Naive thymus-derived CD4-positive, alpha-beta T cell (primary cell): ENCODE results near the gene MTX2. TPM values are rescaled to one million over a fixed set of nuclear protein-coding genes. Genes with fewer than 3 reads are reported as not detected.

Experiments
- ATAC-seq: fragments of 150-1000 bp; cut with Tn5 transposase; 2 replicates; pipeline ENCODE4 v1.10.0; 2021; ENCODE audit warnings: mild to moderate bottlenecking, moderate library complexity
- CTCF ChIA-PET: fragments of 350-600 bp; sonication (Branson Sonifier 250); formaldehyde crosslinking; loops from one replicate; lab custom pipeline; 2021; ENCODE audit warnings: antibody characterized with exemption; lab: Charles Lee
- POLR2A ChIA-PET: fragments of 350-600 bp; sonication (Branson Sonifier 250); formaldehyde crosslinking; loops from one replicate; lab custom pipeline; 2021; ENCODE audit warnings: antibody characterized with exemption, inconsistent platforms; lab: Charles Lee
- DNase-seq, 9 donors: peaks; one replicate each; pipeline versions ENCODE4 v3.0.0 to v3.0.0-alpha.2; 2020 to 2022; ENCODE audit warnings: mixed read lengths in 1 of 9
- H3K27ac ChIP-seq: one replicate; pipeline ENCODE4 v1.7.0; 2013; ENCODE audit warnings: mild to moderate bottlenecking, low read depth, low read length, moderate library complexity
- H3K27me3 ChIP-seq, 2 donors: one replicate each; pipeline ENCODE4 v1.7.0; 2013; ENCODE audit warnings: low read length in 2 of 2, mild to moderate bottlenecking in 2 of 2, moderate library complexity in 2 of 2; ENCODE audit not compliant: control insufficient read depth in 2 of 2, insufficient read depth in 2 of 2
- H3K36me3 ChIP-seq, 3 experiments: 1 replicate in 2 of 3; 2 replicates in 1 of 3; pipeline ENCODE4 v1.7.0; 2013; ENCODE audit warnings: low read length in 3 of 3, mild to moderate bottlenecking in 3 of 3, moderate library complexity in 1 of 3; ENCODE audit not compliant: insufficient read depth in 3 of 3, control insufficient read depth in 2 of 3
- H3K4me1 ChIP-seq, 2 donors: one replicate each; pipeline ENCODE4 v1.7.0; 2013; ENCODE audit warnings: low read length in 2 of 2, mild to moderate bottlenecking in 2 of 2, moderate library complexity in 1 of 2; ENCODE audit not compliant: control insufficient read depth in 2 of 2, insufficient read depth in 2 of 2
- H3K4me3 ChIP-seq: 2 replicates; pipeline ENCODE4 v1.7.0; 2013; ENCODE audit warnings: mild to moderate bottlenecking, low read length
- H3K9me3 ChIP-seq, 3 experiments: 1 replicate in 2 of 3; 2 replicates in 1 of 3; pipeline ENCODE4 v1.7.0; 2013; ENCODE audit warnings: low read length in 3 of 3; ENCODE audit not compliant: control insufficient read depth in 2 of 3
- H3K27ac Mint-ChIP-seq, 9 donors: one replicate each; pipeline ENCODE4 v1.8.0; 2020 to 2022; ENCODE audit warnings: mixed read lengths in 9 of 9, mild to moderate bottlenecking in 8 of 9, moderate library complexity in 5 of 9, inconsistent platforms in 2 of 9
- H3K27me3 Mint-ChIP-seq, 5 donors: one replicate each; pipeline ENCODE4 v1.8.0; 2021 to 2022; ENCODE audit warnings: mixed read lengths in 5 of 5, mild to moderate bottlenecking in 1 of 5
- H3K36me3 Mint-ChIP-seq, 5 donors: one replicate each; pipeline ENCODE4 v1.8.0; 2020 to 2022; ENCODE audit warnings: mixed read lengths in 5 of 5, mild to moderate bottlenecking in 3 of 5, inconsistent platforms in 1 of 5
- H3K4me1 Mint-ChIP-seq, 7 donors: one replicate each; pipeline ENCODE4 v1.8.0; 2020 to 2022; ENCODE audit warnings: mixed read lengths in 7 of 7, mild to moderate bottlenecking in 3 of 7, inconsistent platforms in 1 of 7
- H3K4me3 Mint-ChIP-seq, 10 donors: one replicate each; pipeline ENCODE4 v1.8.0; 2020 to 2022; ENCODE audit warnings: mild to moderate bottlenecking in 10 of 10, mixed read lengths in 10 of 10, moderate library complexity in 6 of 10, inconsistent platforms in 2 of 10
- H3K9me3 Mint-ChIP-seq, 11 donors: one replicate each; pipeline ENCODE4 v1.8.0; 2020 to 2022; ENCODE audit warnings: mixed read lengths in 11 of 11, mild to moderate bottlenecking in 4 of 11, inconsistent platforms in 1 of 11, moderate library complexity in 1 of 11
- intact Hi-C, 2 donors: fragments of 100-400 bp; cut with micrococcal nuclease; formaldehyde crosslinking; loops; one replicate each; pipeline ENCODE4 v1.15.1; 2023
- polyA plus RNA-seq, 2 donors: library from polyadenylated mRNA; unstranded; fragments of 300-500 nt; fragmentation: Illumina TruSeq; gene quantifications; one replicate each; pipeline ENCODE4 v1.2.3, GENCODE V29; 2021
- total RNA-seq, 6 experiments: library from RNA in 5 of 6; stranded (reverse) in 5 of 6; gene quantifications; 1 replicate in 5 of 6; 2 replicates in 1 of 6; pipeline ENCODE4 v1.2.3 and lab custom pipeline; 2021 to 2026

Gene MTX2
- total and polyA plus RNA-seq, 7 experiments from 2014 or later: 6.6 to 19.5 (median 9.3) TPM

DNA sequence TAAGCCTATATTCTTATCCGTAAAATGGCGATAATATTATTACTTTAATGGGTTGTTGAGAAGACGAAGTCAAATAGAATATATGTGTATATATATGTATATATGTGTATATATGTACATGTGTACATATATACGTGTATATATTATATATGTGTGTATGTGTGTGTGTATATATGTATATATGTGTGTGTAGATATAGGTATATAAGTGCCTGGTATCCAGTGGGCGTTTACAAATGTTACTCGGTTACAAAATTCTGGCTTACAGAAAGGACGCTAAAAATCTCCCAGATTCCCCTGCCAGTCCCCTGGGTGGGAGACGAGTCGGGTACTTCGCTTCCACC is 295 bp upstream of the MTX2 start:
- peaks cover 0 to 24% (median 12%) of the 10 kb centered on the region in 5 donors for H3K27me3 Mint-ChIP-seq
- peaks cover 12 to 41% (median 33%) of the 10 kb centered on the region in 7 donors for H3K4me1 Mint-ChIP-seq
- ATAC-seq (peak; percentile 30), DNase-seq (peak in 1 of 9 donors; percentile 1)
- intact Hi-C loops: loop anchor here (1.0 to 10.0 kb wide), 7 partner anchors 266 to 1346 kb away; partner anchors contain the start of genes ATF2 (in 1 of the 2), HNRNPA3 (in 1 of the 2) and LNPK (in 1 of the 2)
- H3K4me3 Mint-ChIP-seq: peak overlapping the region; percentile 95 to 99 (median 97)
- H3K9me3 Mint-ChIP-seq: no peaks in the 10 kb centered on the region
- Histone ChIP-seq H3K27me3 (no peaks in the 10 kb centered on the region), H3K4me1 (peaks cover 7 to 8% of the 10 kb centered on the region in 2 donors), H3K27ac (peak overlapping the region; percentile 84), H3K36me3 (peaks cover 0 to 7% (median 0%) of the 10 kb centered on the region in 3 experiments), H3K9me3 (no peaks in the 10 kb centered on the region), H3K4me3 (peak overlapping the region; percentile 97)
- POLR2A ChIA-PET: no interaction called here
- CTCF ChIA-PET: interaction anchor here (1.2 kb wide), 1 partner anchor 15 kb away, joined by 3 read pairs; no protein-coding TSS in a partner anchor
- H3K36me3 Mint-ChIP-seq: peaks cover 0 to 4% (median 0%) of the 10 kb centered on the region in 5 donors
- peak overlapping the region in 8 of 9 donors; percentile 70 to 97 (median 92) for H3K27ac Mint-ChIP-seq

DNA sequence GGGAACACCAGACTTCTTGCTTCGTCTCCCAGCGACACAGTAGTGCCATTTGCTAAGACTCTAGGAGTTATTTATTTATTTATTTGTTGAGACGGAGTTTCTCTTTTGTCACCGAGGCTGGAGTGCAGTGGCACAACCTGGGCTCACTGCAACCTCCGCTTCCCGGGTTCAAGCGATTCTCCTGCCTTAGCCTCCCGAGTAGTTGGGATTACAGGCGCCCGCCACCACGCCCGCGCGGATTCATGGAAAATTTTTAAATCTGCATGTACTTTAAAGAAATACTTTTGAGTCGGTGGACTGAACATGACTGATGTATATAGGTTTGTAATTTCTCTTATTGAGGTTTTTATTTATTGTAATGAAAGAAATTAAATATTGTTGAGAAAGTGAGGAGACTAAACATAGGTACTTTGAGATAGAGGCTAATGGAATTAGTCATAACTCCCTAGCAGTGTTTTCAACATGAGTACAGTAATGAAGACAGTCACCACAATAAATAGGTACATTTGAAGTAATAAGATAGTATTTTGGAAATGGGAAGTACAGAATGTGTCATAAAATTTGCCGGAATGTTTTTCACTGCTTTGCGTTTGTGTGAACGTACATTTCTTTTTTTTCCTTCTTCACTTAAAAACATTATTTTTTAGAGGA is 983 bp downstream of the MTX2 start:
- no peak for DNase-seq
- peak overlapping the region; percentile 70 to 97 (median 92) for H3K27ac Mint-ChIP-seq
- Histone ChIP-seq H3K4me3 (peak overlapping the region; percentile 97), H3K36me3 (peaks cover 0 to 7% (median 0%) of the 10 kb centered on the region in 3 experiments), H3K9me3 (no peaks in the 10 kb centered on the region), H3K27me3 (no peaks in the 10 kb centered on the region), H3K27ac (peak overlapping the region; percentile 84), H3K4me1 (peaks cover 7 to 8% of the 10 kb centered on the region in 2 donors)
- peak overlapping the region; percentile 95 to 99 (median 97) for H3K4me3 Mint-ChIP-seq
- POLR2A ChIA-PET: no interaction called here
- no peak for ATAC-seq
- peaks cover 22 to 52% (median 44%) of the 10 kb centered on the region in 7 donors for H3K4me1 Mint-ChIP-seq
- peaks cover 0 to 14% (median 3%) of the 10 kb centered on the region in 5 donors for H3K27me3 Mint-ChIP-seq
- H3K36me3 Mint-ChIP-seq: peaks cover 0 to 4% (median 0%) of the 10 kb centered on the region in 5 donors
- no peaks in the 10 kb centered on the region for H3K9me3 Mint-ChIP-seq
- intact Hi-C loops: loop anchor here in 1 of 2 donors (5.0 to 10.0 kb wide), 3 partner anchors 138 to 1845 kb away; partner anchors contain the start of gene RBM45
- CTCF ChIA-PET: no interaction called here

- no peak for ATAC-seq
- intact Hi-C loops: loop anchor here in 1 of 2 donors (5.0 to 10.0 kb wide), 3 partner anchors 141 to 1842 kb away; partner anchors contain the start of gene RBM45
- H3K27ac ChIP-seq: no peak overlapping the region
- Mint-ChIP-seq H3K9me3 (no peaks in the 10 kb centered on the region), H3K27ac (no peak overlapping the region), H3K4me3 (peak overlapping the region in 1 of 10 donors; percentile 37), H3K27me3 (no peaks in the 10 kb centered on the region), H3K36me3 (peaks cover 0 to 7% (median 0%) of the 10 kb centered on the region in 5 donors), H3K4me1 (peaks cover 22 to 64% (median 56%) of the 10 kb centered on the region in 7 donors)
- no peak for DNase-seq
- no peaks in the 10 kb centered on the region for H3K27me3 ChIP-seq
- H3K4me1 ChIP-seq: peaks cover 7 to 8% of the 10 kb centered on the region in 2 donors
- H3K36me3 ChIP-seq: peaks cover 0 to 7% (median 0%) of the 10 kb centered on the region in 3 experiments
- ChIA-PET CTCF (no interaction called here), POLR2A (no interaction called here)
- no peaks in the 10 kb centered on the region for H3K9me3 ChIP-seq
- H3K4me3 ChIP-seq: no peak overlapping the region
Observed at GRCh38 chr2:176272870-176273459, 3.7 kb downstream of the MTX2 start.

DNA sequence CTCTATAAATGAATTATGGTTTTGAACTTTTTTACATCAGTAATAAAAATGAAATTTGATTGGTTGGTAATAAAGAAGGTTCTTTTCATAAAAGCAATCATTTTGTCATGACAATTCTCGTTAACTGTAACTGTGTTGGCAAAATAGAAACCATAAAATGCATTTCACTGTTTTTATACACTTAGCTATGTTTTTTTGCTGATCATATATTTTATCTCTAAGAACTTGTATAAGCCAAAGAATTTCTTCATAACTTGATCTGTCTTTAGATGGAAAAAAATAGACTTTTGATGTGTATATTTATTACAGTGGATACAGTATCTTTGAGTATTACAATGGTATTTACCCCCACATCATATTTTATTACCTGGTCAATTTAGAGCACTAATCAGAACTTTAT is 9.7 kb downstream of the MTX2 start:
- intact Hi-C loops: loop anchor here in 1 of 2 donors (10.0 kb wide), 2 partner anchors 356 to 1836 kb away; partner anchors contain the start of gene RBM45
- Histone ChIP-seq H3K4me1 (peaks cover 0 to 7% of the 10 kb centered on the region in 2 donors), H3K4me3 (no peak overlapping the region), H3K36me3 (no peaks in the 10 kb centered on the region), H3K27ac (no peak overlapping the region), H3K27me3 (no peaks in the 10 kb centered on the region), H3K9me3 (no peaks in the 10 kb centered on the region)
- no peaks in the 10 kb centered on the region for H3K27me3 Mint-ChIP-seq
- H3K4me3 Mint-ChIP-seq: no peak overlapping the region
- no peak overlapping the region for H3K27ac Mint-ChIP-seq
- no peak for DNase-seq
- peaks cover 0 to 4% (median 0%) of the 10 kb centered on the region in 11 donors for H3K9me3 Mint-ChIP-seq
- peaks cover 22 to 65% (median 56%) of the 10 kb centered on the region in 7 donors for H3K4me1 Mint-ChIP-seq
- POLR2A ChIA-PET: no interaction called here
- no peak for ATAC-seq
- CTCF ChIA-PET: no interaction called here
- H3K36me3 Mint-ChIP-seq: peaks cover 0 to 13% (median 6%) of the 10 kb centered on the region in 5 donors

DNA sequence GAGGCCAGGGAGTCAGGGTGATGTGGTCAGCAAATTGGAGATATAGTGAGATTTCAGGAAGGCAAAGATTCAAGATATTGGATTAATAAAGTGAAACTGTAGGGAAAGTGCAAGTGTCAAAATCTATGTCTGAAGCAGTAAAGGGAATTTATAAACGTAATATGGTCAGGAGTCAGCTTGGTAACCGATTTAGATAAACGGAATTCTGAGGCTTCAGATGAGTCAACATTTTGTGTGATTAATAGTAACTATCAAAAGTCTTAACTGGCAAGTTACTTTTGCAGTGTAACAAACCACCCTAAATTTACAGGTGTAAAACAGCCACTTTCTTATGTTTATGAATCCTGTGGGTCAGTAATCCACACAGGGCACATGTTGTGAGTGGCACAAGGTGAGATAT is 10.9 kb downstream of the MTX2 start:
- Mint-ChIP-seq H3K4me1 (peaks cover 26 to 67% (median 55%) of the 10 kb centered on the region in 7 donors), H3K9me3 (peaks cover 0 to 4% (median 0%) of the 10 kb centered on the region in 11 donors), H3K36me3 (peaks cover 0 to 13% (median 7%) of the 10 kb centered on the region in 5 donors), H3K27me3 (no peaks in the 10 kb centered on the region), H3K4me3 (no peak overlapping the region), H3K27ac (no peak overlapping the region)
- ChIA-PET CTCF (no interaction called here), POLR2A (no interaction called here)
- Histone ChIP-seq H3K9me3 (no peaks in the 10 kb centered on the region), H3K27me3 (no peaks in the 10 kb centered on the region), H3K4me3 (no peak overlapping the region), H3K36me3 (no peaks in the 10 kb centered on the region), H3K4me1 (peaks cover 0 to 7% of the 10 kb centered on the region in 2 donors), H3K27ac (no peak overlapping the region)
- DNase-seq (no peak), ATAC-seq (no peak)
- intact Hi-C loops: no loop called here

GRCh38 chr2:176280867-176281658 is 11.8 kb downstream of the MTX2 start:
- peaks cover 0 to 4% (median 0%) of the 10 kb centered on the region in 11 donors for H3K9me3 Mint-ChIP-seq
- H3K4me1 Mint-ChIP-seq: peaks cover 26 to 71% (median 60%) of the 10 kb centered on the region in 7 donors
- intact Hi-C loops: no loop called here
- no peak for DNase-seq
- H3K27ac Mint-ChIP-seq: no peak overlapping the region
- ATAC-seq: no peak
- CTCF ChIA-PET: interaction anchor here (0.9 kb wide), 1 partner anchor 26 kb away, joined by 3 read pairs; no protein-coding TSS in a partner anchor
- Histone ChIP-seq H3K27me3 (no peaks in the 10 kb centered on the region), H3K36me3 (no peaks in the 10 kb centered on the region), H3K4me1 (peaks cover 0 to 7% of the 10 kb centered on the region in 2 donors), H3K9me3 (no peaks in the 10 kb centered on the region), H3K4me3 (no peak overlapping the region), H3K27ac (no peak overlapping the region)
- H3K36me3 Mint-ChIP-seq: peaks cover 0 to 15% (median 10%) of the 10 kb centered on the region in 5 donors
- H3K4me3 Mint-ChIP-seq: peak overlapping the region in 1 of 10 donors; percentile 20
- no peaks in the 10 kb centered on the region for H3K27me3 Mint-ChIP-seq
- POLR2A ChIA-PET: no interaction called here
